ENCODE data around the gene SLC4A5.

SLC4A5 gene

GRCh38 chr2:74343316-74343715 is at the start of gene SLC4A5:
SLC4A5 (minus strand) TSS chr2:74343416; CDS start chr2:74315023, 28,393 bp downstream.
- DNase-seq, result no peak

GRCh38 chr2:74392449-74392743 is 49.2 kb upstream of the SLC4A5 start:
- DNase-seq, result no peak

- DNase-seq, result peak; percentile 95 to 98 (median 96)
Observed at GRCh38 chr2:74391580-74392448, 48.6 kb upstream of the SLC4A5 start.

- peak in 2 of 3 donors; percentile 20 to 29 for DNase-seq
Observed at GRCh38 chr2:74391209-74391579, 48.0 kb upstream of the SLC4A5 start.

GRCh38 chr2:74390606-74391005 is 47.4 kb upstream of the SLC4A5 start:
- DNase-seq, result no peak

- peak in 1 of 3 donors; percentile 8 for DNase-seq
Observed at GRCh38 chr2:74387346-74387745, 44.1 kb upstream of the SLC4A5 start.

- no peak for DNase-seq
Observed at GRCh38 chr2:74385396-74385795, 42.2 kb upstream of the SLC4A5 start.

- no peak for DNase-seq
Observed at GRCh38 chr2:74384051-74384450, 40.8 kb upstream of the SLC4A5 start.

GRCh38 chr2:74383254-74383653 is 40.0 kb upstream of the SLC4A5 start:
- no peak for DNase-seq

- no peak for DNase-seq
Observed at GRCh38 chr2:74381751-74382150, 38.5 kb upstream of the SLC4A5 start.

GRCh38 chr2:74379851-74380789 is 36.9 kb upstream of the SLC4A5 start, which contains the start of gene DCTN1:
DCTN1 (minus strand) TSS chr2:74380311; CDS start chr2:74380037, 274 bp downstream.
- DNase-seq, result peak in 2 of 3 donors; percentile 8 to 25

- DNase-seq, result no peak
Observed at GRCh38 chr2:74378007-74378406, 34.8 kb upstream of the SLC4A5 start.

- DNase-seq, result no peak
Observed at GRCh38 chr2:74375838-74376237, 32.6 kb upstream of the SLC4A5 start.

GRCh38 chr2:74374509-74375205 is 31.4 kb upstream of the SLC4A5 start:
- DNase-seq, result no peak

- no peak for DNase-seq
Observed at GRCh38 chr2:74373985-74374384, 30.8 kb upstream of the SLC4A5 start.

GRCh38 chr2:74373221-74373676 is 30.0 kb upstream of the SLC4A5 start:
- peak in 2 of 3 donors; percentile 6 to 13 for DNase-seq

- no peak for DNase-seq
Observed at GRCh38 chr2:74372674-74373073, 29.5 kb upstream of the SLC4A5 start.

GRCh38 chr2:74371421-74371820 is 28.2 kb upstream of the SLC4A5 start:
- DNase-seq, result no peak

GRCh38 chr2:74369976-74370375 is 26.8 kb upstream of the SLC4A5 start:
- no peak for DNase-seq

- DNase-seq, result no peak
Observed at GRCh38 chr2:74368499-74368898, 25.3 kb upstream of the SLC4A5 start.

GRCh38 chr2:74367789-74368188 is 24.6 kb upstream of the SLC4A5 start:
- no peak for DNase-seq

GRCh38 chr2:74366036-74366435 is 22.8 kb upstream of the SLC4A5 start:
- DNase-seq, result no peak

All from suppressor macrophage treated with lipopolysaccharide for 1 hour (primary cell).